DND-41 (cell line): Measurements from ENCODE around the gene NUDT22.

ENCODE experiments used
- CTCF ChIP-seq: IDR thresholded peaks from 2 replicates; pipeline ENCODE4 v1.5.1; 2012; ENCODE audit warnings: borderline replicate concordance, low read length, moderate library complexity, mild to moderate bottlenecking; ENCODE audit not compliant: poor library complexity, severe bottlenecking; ENCODE audit errors: extremely low read depth
- EZH2 ChIP-seq: IDR thresholded peaks from 3 replicates; pipeline ENCODE4 v1.6.1; 2012; ENCODE audit warnings: borderline replicate concordance, low read depth, mild to moderate bottlenecking, moderate library complexity, low read length, inconsistent platforms; ENCODE audit not compliant: severe bottlenecking

GRCh38 chr11:64246871-64247728, 21.0 kb downstream of the NUDT22 start, which contains the start of gene PPP1R14B:
- TF ChIP-seq CTCF: no peak
- no peak for TF ChIP-seq EZH2
